Loucy (cell line): ENCODE results near the gene SAE1.
A peak's percentile ranks its signal among the peaks of the same experiment; 100 is the strongest.

Experiments
- H2AFZ ChIP-seq: fragments of 200-600 bp; sonication (generic); 2 replicates; pipeline ENCODE4 v1.6.0; 2016; ENCODE audit warnings: antibody characterized with exemption, mild to moderate bottlenecking, low read length, moderate library complexity
- H3F3A ChIP-seq: fragments of 200-600 bp; 2 replicates; pipeline ENCODE4 v1.6.0; 2016; ENCODE audit warnings: antibody characterized with exemption, low read depth, mild to moderate bottlenecking
- H3K27me3 ChIP-seq: fragments of 200-600 bp; sonication (generic); 2 replicates; pipeline ENCODE4 v1.6.1; 2014; ENCODE audit warnings: low read length, mild to moderate bottlenecking; ENCODE audit not compliant: insufficient read depth, poor library complexity, severe bottlenecking
- H3K36me3 ChIP-seq: fragments of 200-600 bp; sonication (generic); 2 replicates; pipeline ENCODE4 v1.6.1; 2016; ENCODE audit warnings: low read length; ENCODE audit not compliant: insufficient read depth
- H3K4me1 ChIP-seq: fragments of 200-600 bp; sonication (generic); 2 replicates; pipeline ENCODE4 v1.5.1; 2014; ENCODE audit warnings: low read length, mild to moderate bottlenecking; ENCODE audit not compliant: insufficient read depth, poor library complexity, severe bottlenecking
- H3K4me2 ChIP-seq: fragments of 200-600 bp; sonication (generic); 2 replicates; pipeline ENCODE4 v1.6.0; 2014; ENCODE audit warnings: antibody characterized with exemption, low read length, low read depth, mild to moderate bottlenecking; ENCODE audit not compliant: poor library complexity, severe bottlenecking
- H3K4me3 ChIP-seq: fragments of 200-600 bp; sonication (generic); 2 replicates; pipeline ENCODE4 v1.5.1; 2014; ENCODE audit warnings: low read length, mild to moderate bottlenecking, mixed read lengths; ENCODE audit not compliant: poor library complexity, severe bottlenecking
- H3K79me2 ChIP-seq: fragments of 200-600 bp; sonication (generic); 2 replicates; pipeline ENCODE4 v1.6.1; 2014; ENCODE audit warnings: low read length; ENCODE audit not compliant: insufficient read depth
- H3K9ac ChIP-seq: fragments of 200-600 bp; sonication (generic); 2 replicates; pipeline ENCODE4 v1.6.0; 2014; ENCODE audit warnings: mild to moderate bottlenecking, low read depth, low read length, moderate library complexity; ENCODE audit not compliant: poor library complexity, severe bottlenecking
- H3K9me2 ChIP-seq: fragments of 200-600 bp; sonication (generic); replicated peaks from 2 replicates; pipeline ENCODE4 v1.6.1; 2016; ENCODE audit warnings: low read depth, low read length, mixed read lengths
- H3K9me3 ChIP-seq: fragments of 200-600 bp; sonication (generic); 2 replicates; pipeline ENCODE4 v1.6.1; 2014; ENCODE audit warnings: mild to moderate bottlenecking, antibody characterized with exemption, low read length, low read depth; ENCODE audit not compliant: insufficient read depth
- H4K20me1 ChIP-seq: fragments of 200-600 bp; sonication (generic); 2 replicates; pipeline ENCODE4 v1.6.0; 2014; ENCODE audit warnings: antibody characterized with exemption, low read length, mild to moderate bottlenecking; ENCODE audit not compliant: insufficient read depth, poor library complexity, severe bottlenecking
- CTCF ChIP-seq: fragments of 200-600 bp; sonication (generic); conservative IDR thresholded peaks from 2 replicates; pipeline ENCODE4 v1.5.1; 2014; ENCODE audit warnings: mild to moderate bottlenecking, antibody characterized with exemption, low read length
- EZH2phosphoT487 ChIP-seq: fragments of 200-600 bp; IDR thresholded peaks from 2 replicates; pipeline ENCODE4 v1.6.1; 2018; ENCODE audit warnings: antibody characterized with exemption, mild to moderate bottlenecking, moderate library complexity, borderline replicate concordance

SAE1 gene

GRCh38 chr19:47107953-47108746 lies 22.5 kb upstream of the SAE1 start:
- peak overlapping the region; percentile 82 for H3K4me2 ChIP-seq
- H3K79me2 ChIP-seq, result peaks cover 77% of the 10 kb centered on the region
- peaks cover 17% of the 10 kb centered on the region; the same call in 1 of the 2 replicates for H3F3A ChIP-seq
- no peaks in the 10 kb centered on the region for H3K9me3 ChIP-seq
- TF ChIP-seq EZH2phosphoT487 (no peak), CTCF (no peak)
- H3K36me3 ChIP-seq, result peaks cover 12% of the 10 kb centered on the region
- H3K9me2 ChIP-seq, result no peaks in the 10 kb centered on the region
- H3K27me3 ChIP-seq, result peaks cover 19% of the 10 kb centered on the region
- peak overlapping the region; percentile 2 for H3K4me3 ChIP-seq
- peaks cover 9% of the 10 kb centered on the region for H4K20me1 ChIP-seq
- peaks cover 47% of the 10 kb centered on the region for H3K4me1 ChIP-seq
- peak overlapping the region; percentile 100 for H3K9ac ChIP-seq
- H2AFZ ChIP-seq, result no peak overlapping the region

GRCh38 chr19:47109177-47109540 lies 21.5 kb upstream of the SAE1 start:
- Histone ChIP-seq H2AFZ (no peak overlapping the region), H4K20me1 (peaks cover 9% of the 10 kb centered on the region), H3K9me3 (no peaks in the 10 kb centered on the region), H3K36me3 (peaks cover 12% of the 10 kb centered on the region), H3K27me3 (peaks cover 19% of the 10 kb centered on the region), H3K4me3 (peak overlapping the region; percentile 99), H3K4me2 (peak overlapping the region; percentile 82), H3F3A (peaks cover 23% of the 10 kb centered on the region), H3K79me2 (peaks cover 80% of the 10 kb centered on the region), H3K9me2 (no peaks in the 10 kb centered on the region), H3K9ac (peak overlapping the region; percentile 100), H3K4me1 (peaks cover 50% of the 10 kb centered on the region)
- TF ChIP-seq CTCF (no peak), EZH2phosphoT487 (no peak)

- H3K4me3 ChIP-seq, result peak overlapping the region; percentile 99
- no peaks in the 10 kb centered on the region for H3K9me3 ChIP-seq
- H3K27me3 ChIP-seq, result peaks cover 19% of the 10 kb centered on the region
- H3K9ac ChIP-seq, result peak overlapping the region; percentile 100
- no peak overlapping the region for H2AFZ ChIP-seq
- H3K9me2 ChIP-seq, result no peaks in the 10 kb centered on the region
- TF ChIP-seq CTCF, result no peak
- peaks cover 12% of the 10 kb centered on the region for H3K36me3 ChIP-seq
- peaks cover 78% of the 10 kb centered on the region for H3K79me2 ChIP-seq
- H3K4me1 ChIP-seq, result peaks cover 54% of the 10 kb centered on the region
- H3F3A ChIP-seq, result peaks cover 25% of the 10 kb centered on the region
- peaks cover 9% of the 10 kb centered on the region for H4K20me1 ChIP-seq
- peak overlapping the region; percentile 82 for H3K4me2 ChIP-seq
Measured at GRCh38 chr19:47109541-47110375, 20.9 kb upstream of the SAE1 start.
